GM12891 (cell line): ENCODE measurements around the gene NEB.

ENCODE experiments used
- PAX5 ChIP-seq: IDR thresholded peaks from 2 replicates; pipeline ENCODE4 v1.6.1; 2011; ENCODE audit warnings: low read length, moderate library complexity, mild to moderate bottlenecking; ENCODE audit not compliant: insufficient read depth, severe bottlenecking
- POLR2A ChIP-seq: IDR thresholded peaks from 2 replicates; pipeline ENCODE4 v1.6.1; 2011; ENCODE audit warnings: low read depth, low read length, control low read depth
- POLR2AphosphoS5 ChIP-seq: IDR thresholded peaks from 2 replicates; pipeline ENCODE4 v1.6.1; 2011; ENCODE audit warnings: low read depth, low read length, control low read depth
- POU2F2 ChIP-seq: IDR thresholded peaks from 2 replicates; pipeline ENCODE4 v1.6.1; 2011; ENCODE audit warnings: low read depth, mild to moderate bottlenecking, control low read depth, low read length, moderate library complexity
- SPI1 ChIP-seq: IDR thresholded peaks from 2 replicates; pipeline ENCODE4 v1.6.1; 2011; ENCODE audit warnings: low read depth, low read length, control low read depth
- TAF1 ChIP-seq: IDR thresholded peaks from 2 replicates; pipeline ENCODE4 v1.6.1; 2011; ENCODE audit warnings: low read depth, low read length, control low read depth

DNA sequence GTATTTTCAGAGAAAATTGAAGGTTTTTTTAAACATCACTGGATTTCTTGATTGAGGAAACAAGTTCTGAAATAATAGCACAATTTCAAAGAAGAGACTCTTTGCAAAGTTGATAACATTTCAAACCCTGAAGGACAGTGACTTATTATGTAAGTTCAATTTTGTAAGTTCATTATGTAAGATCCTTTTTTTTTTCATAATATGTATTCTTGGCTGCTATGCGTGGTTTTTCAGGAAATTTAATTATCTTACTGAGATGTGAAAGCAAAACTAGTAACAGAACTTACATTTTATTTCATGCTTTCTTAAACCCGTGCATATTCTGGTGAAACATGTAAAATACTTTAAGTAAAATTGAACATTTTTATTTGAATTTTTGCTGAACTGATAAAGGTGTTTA, 259.2 kb downstream of the NEB start:
- TF ChIP-seq POLR2A (no peak), TAF1 (no peak), POLR2AphosphoS5 (no peak), PAX5 (no peak), SPI1 (no peak), POU2F2 (no peak)
